Posterior vena cava (tissue), 2 donors: ENCODE data around the gene TNRC6A. TPM values are rescaled to one million over a fixed set of nuclear protein-coding genes. Genes with fewer than 3 reads are reported as not detected.
"Not testable (repeated sequence)": the region's sequence is repeated elsewhere in the genome, so short reads cannot be mapped to it uniquely, and the experiment has no call there.

ENCODE experiments used
- DNase-seq: peaks from one replicate; pipeline ENCODE4 v3.0.0-alpha.2; 2020; ENCODE audit warnings: low spot score
- intact Hi-C, 2 donors: fragments of 100-400 bp; cut with DNase I; formaldehyde crosslinking; loops; one replicate each; pipeline versions ENCODE4 v1.14.1 to v1.14.2; 2022 to 2023
- total RNA-seq, 2 donors: library from RNA; stranded (reverse); fragmentation: NEBNext Ultra II Directional; extraction: Animal tissue kit (Norgen Biotek cat#: 25700); gene quantifications; one replicate each; pipeline ENCODE4 v1.2.1, GENCODE V29; 2021
- donor health status: DM: yes; HTN: yes; CAD: no.
- donor health status: DM: yes; HTN: yes; CAD: no.

TNRC6A gene
- total RNA-seq, 2 donors from 2014 or later: 51.7 to 58.3 TPM

- no peak for DNase-seq
- intact Hi-C loops: no loop called here
These were observed 54.7 kb downstream of the TNRC6A start for GRCh38 chr16:24784121-24784520.

GRCh38 chr16:24789881-24790280 is 60.4 kb downstream of the TNRC6A start:
- intact Hi-C loops: no loop called here
- no peak for DNase-seq

- intact Hi-C loops: loop anchor here (10.0 kb wide), 1 partner anchor 236 kb away; no protein-coding TSS in a partner anchor
- no peak for DNase-seq
These were observed 71.1 kb downstream of the TNRC6A start for GRCh38 chr16:24800586-24800985.

GRCh38 chr16:24801761-24802302 is 72.4 kb downstream of the TNRC6A start:
- intact Hi-C loops: loop anchor here (10.0 kb wide), 1 partner anchor 237 kb away; no protein-coding TSS in a partner anchor
- DNase-seq: no peak

GRCh38 chr16:24805484-24805883 is 76.0 kb downstream of the TNRC6A start:
- intact Hi-C loops: loop anchor here (10.0 kb wide), 1 partner anchor 241 kb away; no protein-coding TSS in a partner anchor

GRCh38 chr16:24807301-24807700 is 77.8 kb downstream of the TNRC6A start:
- intact Hi-C loops: loop anchor here (10.0 kb wide), 1 partner anchor 242 kb away; no protein-coding TSS in a partner anchor
- DNase-seq: no peak

More at GRCh38 chr16:24805484-24805883, 76.0 kb downstream of the TNRC6A start:
- no peak for DNase-seq

- intact Hi-C loops: no loop called here
- no peak for DNase-seq
These were observed 81.7 kb downstream of the TNRC6A start for GRCh38 chr16:24810951-24811843.

- intact Hi-C loops: not testable (repeated sequence)
These were observed 83.4 kb downstream of the TNRC6A start for GRCh38 chr16:24812813-24813212.

GRCh38 chr16:24815021-24815420 is 85.6 kb downstream of the TNRC6A start:
- no peak for DNase-seq
- intact Hi-C loops: no loop called here

More at GRCh38 chr16:24812813-24813212, 83.4 kb downstream of the TNRC6A start:
- DNase-seq: not testable (repeated sequence)

- intact Hi-C loops: no loop called here
- DNase-seq: no peak
These were observed 87.2 kb downstream of the TNRC6A start for GRCh38 chr16:24816688-24817087.

GRCh38 chr16:24819462-24820040 is 90.1 kb downstream of the TNRC6A start:
- DNase-seq: no peak
- intact Hi-C loops: loop anchor here in 1 of 2 donors (10.0 kb wide), 1 partner anchor 115 kb away; no protein-coding TSS in a partner anchor

GRCh38 chr16:24820522-24820921 is 91.1 kb downstream of the TNRC6A start:
- DNase-seq: no peak
- intact Hi-C loops: loop anchor here in 1 of 2 donors (10.0 kb wide), 1 partner anchor 114 kb away; no protein-coding TSS in a partner anchor

GRCh38 chr16:24821129-24821528 is 91.7 kb downstream of the TNRC6A start:
- intact Hi-C loops: loop anchor here in 1 of 2 donors (10.0 kb wide), 1 partner anchor 114 kb away; no protein-coding TSS in a partner anchor
- DNase-seq: no peak

- intact Hi-C loops: loop anchor here in 1 of 2 donors (10.0 kb wide), 1 partner anchor 112 kb away; no protein-coding TSS in a partner anchor
- DNase-seq: no peak
These were observed 93.1 kb downstream of the TNRC6A start for GRCh38 chr16:24822542-24822941.

GRCh38 chr16:24822974-24823373 is 93.5 kb downstream of the TNRC6A start:
- intact Hi-C loops: loop anchor here in 1 of 2 donors (10.0 kb wide), 1 partner anchor 112 kb away; no protein-coding TSS in a partner anchor
- no peak for DNase-seq

- intact Hi-C loops: loop anchor here in 1 of 2 donors (10.0 kb wide), 1 partner anchor 109 kb away; no protein-coding TSS in a partner anchor
These were observed 96.2 kb downstream of the TNRC6A start for GRCh38 chr16:24825696-24826095.

GRCh38 chr16:24826096-24826690 is 96.7 kb downstream of the TNRC6A start:
- DNase-seq: no peak
- intact Hi-C loops: loop anchor here in 1 of 2 donors (10.0 kb wide), 1 partner anchor 109 kb away; no protein-coding TSS in a partner anchor

More at GRCh38 chr16:24825696-24826095, 96.2 kb downstream of the TNRC6A start:
- no peak for DNase-seq

- intact Hi-C loops: loop anchor here in 1 of 2 donors (10.0 kb wide), 1 partner anchor 108 kb away; no protein-coding TSS in a partner anchor
These were observed 97.5 kb downstream of the TNRC6A start for GRCh38 chr16:24826817-24827566.

More at GRCh38 chr16:24826817-24827566, 97.5 kb downstream of the TNRC6A start:
- no peak for DNase-seq
